ENCODE data around the gene GYG2. TPM values are rescaled to one million over a fixed set of nuclear protein-coding genes. Genes with fewer than 3 reads are reported as not detected.
"Not testable (repeated sequence)": the region's sequence is repeated elsewhere in the genome, so short reads cannot be mapped to it uniquely, and the experiment has no call there.

Gene GYG2
- total RNA-seq (2022) (6.9 and 9.0 TPM in 2 replicates), Bru-seq, nascent RNA (percentile 42 among the genes with signal in this experiment), BruChase-seq, experiment 1, labeled RNA remaining after a 6-hour chase (percentile 47 among the genes with signal in this experiment), BruChase-seq, experiment 2, labeled RNA remaining after a 2-hour chase (percentile 51 among the genes with signal in this experiment)
- long read RNA-seq, partial matches to known transcripts: 1 of 6 reads
- long read RNA-seq, other reads (novel, unspliced or antisense): 2 of 6 reads

GRCh38 chrX:2828344-2828958 lies at the start of gene GYG2:
GYG2 (plus strand) TSS chrX:2828930; CDS start chrX:2830189, 1,259 bp downstream.
- H3K4me3 Mint-ChIP-seq (ENCODE audit: low read depth, unreplicated experiment): no peak within 1 kb of the TSS
- DNase-seq: peak; percentile 50
- no peaks in the 10 kb centered on the region for H3K4me1 Mint-ChIP-seq (ENCODE audit: low read depth, unreplicated experiment)
- no peaks in the 10 kb centered on the region for H3K9me3 Mint-ChIP-seq (ENCODE audit: low read depth, unreplicated experiment)
- intact Hi-C loops (cut with micrococcal nuclease; ENCODE audit: unreplicated experiment): no loop called here
- no TSS peak for BruUV-seq (replicated peaks)
- H3K36me3 Mint-ChIP-seq (ENCODE audit: insufficient read depth, unreplicated experiment): no peaks in the 10 kb centered on the region
- no peaks in the 10 kb centered on the region for H3K27me3 Mint-ChIP-seq (ENCODE audit: unreplicated experiment)
- no peak within 1 kb of the TSS for H3K27ac Mint-ChIP-seq (ENCODE audit: unreplicated experiment)
- TF ChIP-seq CTCF (IDR thresholded peaks at IDR 0.05; ENCODE audit: unreplicated experiment): no peak
- CTCF ChIA-PET: no interaction called here

GRCh38 chrX:2780472-2781225 lies 48.1 kb upstream of the GYG2 start:
- DNase-seq; intact Hi-C loops (cut with micrococcal nuclease; ENCODE audit: unreplicated experiment); H3K9me3 Mint-ChIP-seq (ENCODE audit: low read depth, unreplicated experiment); H3K4me3 Mint-ChIP-seq (ENCODE audit: low read depth, unreplicated experiment); H3K4me1 Mint-ChIP-seq (ENCODE audit: low read depth, unreplicated experiment); CTCF ChIA-PET; BruUV-seq (replicated peaks); H3K36me3 Mint-ChIP-seq (ENCODE audit: insufficient read depth, unreplicated experiment); H3K27ac Mint-ChIP-seq (ENCODE audit: unreplicated experiment): not testable (repeated sequence)
- H3K27me3 Mint-ChIP-seq (ENCODE audit: unreplicated experiment): peaks cover 17% of the 10 kb centered on the region

- no peak overlapping the region for H3K4me3 Mint-ChIP-seq (ENCODE audit: low read depth, unreplicated experiment)
- CTCF ChIA-PET: no interaction called here
- DNase-seq: no peak
- no peaks in the 10 kb centered on the region for H3K36me3 Mint-ChIP-seq (ENCODE audit: insufficient read depth, unreplicated experiment)
- no peak for TF ChIP-seq CTCF (IDR thresholded peaks at IDR 0.05; ENCODE audit: unreplicated experiment)
- no peaks in the 10 kb centered on the region for H3K4me1 Mint-ChIP-seq (ENCODE audit: low read depth, unreplicated experiment)
- H3K9me3 Mint-ChIP-seq (ENCODE audit: low read depth, unreplicated experiment): no peaks in the 10 kb centered on the region
- intact Hi-C loops (cut with micrococcal nuclease; ENCODE audit: unreplicated experiment): no loop called here
- BruUV-seq (replicated peaks): no TSS peak
- H3K27ac Mint-ChIP-seq (ENCODE audit: unreplicated experiment): no peak overlapping the region
- peaks cover 17% of the 10 kb centered on the region for H3K27me3 Mint-ChIP-seq (ENCODE audit: unreplicated experiment)
These were observed 47.5 kb upstream of the GYG2 start for GRCh38 chrX:2781226-2781571.

- DNase-seq: no peak
- no peak for TF ChIP-seq CTCF (IDR thresholded peaks at IDR 0.05; ENCODE audit: unreplicated experiment)
- intact Hi-C loops (cut with micrococcal nuclease; ENCODE audit: unreplicated experiment): no loop called here
- no TSS peak for BruUV-seq (replicated peaks)
- no peaks in the 10 kb centered on the region for H3K36me3 Mint-ChIP-seq (ENCODE audit: insufficient read depth, unreplicated experiment)
- H3K27ac Mint-ChIP-seq (ENCODE audit: unreplicated experiment): no peak overlapping the region
- CTCF ChIA-PET: no interaction called here
- peaks cover 17% of the 10 kb centered on the region for H3K27me3 Mint-ChIP-seq (ENCODE audit: unreplicated experiment)
- no peak overlapping the region for H3K4me3 Mint-ChIP-seq (ENCODE audit: low read depth, unreplicated experiment)
- H3K4me1 Mint-ChIP-seq (ENCODE audit: low read depth, unreplicated experiment): no peaks in the 10 kb centered on the region
- H3K9me3 Mint-ChIP-seq (ENCODE audit: low read depth, unreplicated experiment): no peaks in the 10 kb centered on the region
These were observed 47.0 kb upstream of the GYG2 start for GRCh38 chrX:2781698-2782097.
